ENCODE results near the gene SDF4.
"Not testable (repeated sequence)": the region's sequence is repeated elsewhere in the genome, so short reads cannot be mapped to it uniquely, and the experiment has no call there.

The SDF4 gene

GRCh38 chr1:1262071-1262470 is 30.3 kb upstream of the SDF4 start:
- in situ Hi-C loops (cut with HindIII; ENCODE audit: low pct_ligation_motif_present, low pct_unique_long_range_greater_than_20kb, low sequenced_read_pairs), result no loop called here
- no peak for DNase-seq

GRCh38 chr1:1260843-1261560 is 29.2 kb upstream of the SDF4 start:
- in situ Hi-C loops (cut with HindIII; ENCODE audit: low pct_ligation_motif_present, low pct_unique_long_range_greater_than_20kb, low sequenced_read_pairs), result no loop called here
- no peak for DNase-seq

- DNase-seq, result no peak
- in situ Hi-C loops (cut with HindIII; ENCODE audit: low pct_ligation_motif_present, low pct_unique_long_range_greater_than_20kb, low sequenced_read_pairs), result no loop called here
Measured at GRCh38 chr1:1259951-1260600, 28.3 kb upstream of the SDF4 start.

GRCh38 chr1:1259540-1259939 is 27.7 kb upstream of the SDF4 start:
- in situ Hi-C loops (cut with HindIII; ENCODE audit: low pct_ligation_motif_present, low pct_unique_long_range_greater_than_20kb, low sequenced_read_pairs), result no loop called here
- no peak for DNase-seq

- DNase-seq, result no peak
- in situ Hi-C loops (cut with HindIII; ENCODE audit: low pct_ligation_motif_present, low pct_unique_long_range_greater_than_20kb, low sequenced_read_pairs), result no loop called here
Measured at GRCh38 chr1:1259119-1259488, 27.3 kb upstream of the SDF4 start.

- in situ Hi-C loops (cut with HindIII; ENCODE audit: low pct_ligation_motif_present, low pct_unique_long_range_greater_than_20kb, low sequenced_read_pairs), result no loop called here
- no peak for DNase-seq
Measured at GRCh38 chr1:1256956-1257871, 25.4 kb upstream of the SDF4 start.

- DNase-seq, result no peak
- in situ Hi-C loops (cut with HindIII; ENCODE audit: low pct_ligation_motif_present, low pct_unique_long_range_greater_than_20kb, low sequenced_read_pairs), result no loop called here
Measured at GRCh38 chr1:1255611-1256010, 23.8 kb upstream of the SDF4 start.

GRCh38 chr1:1255078-1255477 is 23.3 kb upstream of the SDF4 start:
- no peak for DNase-seq
- in situ Hi-C loops (cut with HindIII; ENCODE audit: low pct_ligation_motif_present, low pct_unique_long_range_greater_than_20kb, low sequenced_read_pairs), result no loop called here

GRCh38 chr1:1254667-1254998 is 22.8 kb upstream of the SDF4 start:
- in situ Hi-C loops (cut with HindIII; ENCODE audit: low pct_ligation_motif_present, low pct_unique_long_range_greater_than_20kb, low sequenced_read_pairs), result no loop called here
- DNase-seq, result no peak

- DNase-seq, result no peak
- in situ Hi-C loops (cut with HindIII; ENCODE audit: low pct_ligation_motif_present, low pct_unique_long_range_greater_than_20kb, low sequenced_read_pairs), result no loop called here
Measured at GRCh38 chr1:1253972-1254666, 22.3 kb upstream of the SDF4 start.

GRCh38 chr1:1253314-1253713 is 21.5 kb upstream of the SDF4 start:
- in situ Hi-C loops (cut with HindIII; ENCODE audit: low pct_ligation_motif_present, low pct_unique_long_range_greater_than_20kb, low sequenced_read_pairs), result no loop called here

GRCh38 chr1:1250786-1251284 is 19.0 kb upstream of the SDF4 start:
- in situ Hi-C loops (cut with HindIII; ENCODE audit: low pct_ligation_motif_present, low pct_unique_long_range_greater_than_20kb, low sequenced_read_pairs), result no loop called here

More at GRCh38 chr1:1253314-1253713, 21.5 kb upstream of the SDF4 start:
- no peak for DNase-seq

GRCh38 chr1:1248009-1248913 is 16.5 kb upstream of the SDF4 start:
- DNase-seq; in situ Hi-C loops (cut with HindIII; ENCODE audit: low pct_ligation_motif_present, low pct_unique_long_range_greater_than_20kb, low sequenced_read_pairs): not testable (repeated sequence)

More at GRCh38 chr1:1250786-1251284, 19.0 kb upstream of the SDF4 start:
- no peak for DNase-seq

GRCh38 chr1:1247341-1247913 is 15.6 kb upstream of the SDF4 start:
- in situ Hi-C loops (cut with HindIII; ENCODE audit: low pct_ligation_motif_present, low pct_unique_long_range_greater_than_20kb, low sequenced_read_pairs), result no loop called here
- DNase-seq, result no peak

GRCh38 chr1:1246577-1247340 is 15.0 kb upstream of the SDF4 start, which contains the start of gene C1QTNF12:
Gene C1QTNF12 (minus strand): TSS chr1:1246722. CDS start chr1:1246690, 32 bp downstream.
- DNase-seq, result no peak
- in situ Hi-C loops (cut with HindIII; ENCODE audit: low pct_ligation_motif_present, low pct_unique_long_range_greater_than_20kb, low sequenced_read_pairs), result no loop called here

- in situ Hi-C loops (cut with HindIII; ENCODE audit: low pct_ligation_motif_present, low pct_unique_long_range_greater_than_20kb, low sequenced_read_pairs), result no loop called here
- no peak for DNase-seq
Measured at GRCh38 chr1:1245817-1246576, 14.2 kb upstream of the SDF4 start.
